PFSK-1 (cell line): ENCODE measurements around the gene ADCY1.

Source experiments
- FOXP2 ChIP-seq: optimal IDR thresholded peaks from 2 replicates; pipeline ENCODE3; 2011; ENCODE audit warnings: borderline replicate concordance, control low read depth, inconsistent platforms; ENCODE audit not compliant: insufficient read depth; ENCODE audit errors: extremely low read length, extremely low read depth
- POLR2AphosphoS5 ChIP-seq: IDR thresholded peaks from 2 replicates; pipeline ENCODE4 v1.6.1; 2012; ENCODE audit warnings: low read depth, mild to moderate bottlenecking, control low read depth, low read length, moderate library complexity
- REST ChIP-seq, 2 experiments: IDR thresholded peaks; 2 replicates each; pipeline versions ENCODE4 v1.6.1 to v1.8.0; 2011 to 2012; ENCODE audit warnings: low read depth in 2 of 2, low read length in 2 of 2, control low read depth in 1 of 2, inconsistent platforms in 1 of 2, mild to moderate bottlenecking in 1 of 2, moderate library complexity in 1 of 2; ENCODE audit not compliant: insufficient read depth in 1 of 2
- SIN3A ChIP-seq: IDR thresholded peaks from 2 replicates; pipeline ENCODE4 v1.6.1; 2012; ENCODE audit warnings: mild to moderate bottlenecking, low read length, moderate library complexity, borderline replicate concordance; ENCODE audit not compliant: insufficient read depth
- TAF1 ChIP-seq: IDR thresholded peaks from 2 replicates; pipeline ENCODE4 v1.6.1; 2012; ENCODE audit warnings: low read length, control low read depth, borderline replicate concordance; ENCODE audit not compliant: insufficient read depth

Gene ADCY1

GRCh38 chr7:45627691-45628456, 53.7 kb downstream of the ADCY1 start:
- TF ChIP-seq TAF1 (no peak), POLR2AphosphoS5 (no peak)

GRCh38 chr7:45631569-45631968, 57.4 kb downstream of the ADCY1 start:
- TF ChIP-seq TAF1: no peak
- no peak for TF ChIP-seq SIN3A
- no peak for TF ChIP-seq FOXP2
- no peak for TF ChIP-seq POLR2AphosphoS5
- TF ChIP-seq REST (IDR thresholded peaks at IDR 0.05; ENCODE audit: insufficient read depth in 1 of 2, low read depth in 2 of 2, low read length in 2 of 2): no peak

- TF ChIP-seq REST (IDR thresholded peaks at IDR 0.05; ENCODE audit: insufficient read depth in 1 of 2, low read depth in 2 of 2, low read length in 2 of 2) (no peak), TAF1 (no peak), SIN3A (no peak), POLR2AphosphoS5 (no peak), FOXP2 (no peak)
These were observed 62.6 kb downstream of the ADCY1 start for GRCh38 chr7:45636733-45637132.

GRCh38 chr7:45638916-45639315, 64.7 kb downstream of the ADCY1 start:
- TF ChIP-seq FOXP2 (no peak), POLR2AphosphoS5 (no peak)

GRCh38 chr7:45642044-45642443, 67.9 kb downstream of the ADCY1 start:
- TF ChIP-seq REST (IDR thresholded peaks at IDR 0.05; ENCODE audit: insufficient read depth in 1 of 2, low read depth in 2 of 2, low read length in 2 of 2): no peak
- TF ChIP-seq FOXP2: no peak
- TF ChIP-seq SIN3A: no peak
- TF ChIP-seq POLR2AphosphoS5: no peak
- no peak for TF ChIP-seq TAF1

- no peak for TF ChIP-seq REST (IDR thresholded peaks at IDR 0.05; ENCODE audit: insufficient read depth in 1 of 2, low read depth in 2 of 2, low read length in 2 of 2)
- TF ChIP-seq POLR2AphosphoS5: no peak
- TF ChIP-seq TAF1: no peak
- no peak for TF ChIP-seq SIN3A
- no peak for TF ChIP-seq FOXP2
These were observed 69.5 kb downstream of the ADCY1 start for GRCh38 chr7:45643630-45644029.
